ENCODE data around the gene HOXA13. TPM values are rescaled to one million over a fixed set of nuclear protein-coding genes. Genes with fewer than 3 reads are reported as not detected.

The HOXA13 gene
- total and polyA plus RNA-seq, 2 experiments from 2014 or later = 6.2 to 14.2 TPM

- no peaks in the 10 kb centered on the region for H3K36me3 ChIP-seq (replicated peaks; ENCODE audit: insufficient read depth, low read depth)
- H4K20me1 ChIP-seq (ENCODE audit: insufficient read depth, poor library complexity, severe bottlenecking) = no peaks in the 10 kb centered on the region
- peak overlapping the region; percentile 71 for H2AFZ ChIP-seq
- H3K27me3 ChIP-seq = peaks cover 91% of the 10 kb centered on the region
- 10% methylated on average over 18 of the region's 18 CpGs for WGBS (ENCODE audit: low lambda C conversion rate, missing lambda C conversion rate)
- no peak for TF ChIP-seq EZH2phosphoT487 (IDR thresholded peaks at IDR 0.05; ENCODE audit: low read depth, severe bottlenecking, unreplicated experiment)
- peak; percentile 46 for TF ChIP-seq EZH2 (IDR thresholded peaks at IDR 0.05; ENCODE audit: borderline replicate concordance)
- TF ChIP-seq, protein P1, sequence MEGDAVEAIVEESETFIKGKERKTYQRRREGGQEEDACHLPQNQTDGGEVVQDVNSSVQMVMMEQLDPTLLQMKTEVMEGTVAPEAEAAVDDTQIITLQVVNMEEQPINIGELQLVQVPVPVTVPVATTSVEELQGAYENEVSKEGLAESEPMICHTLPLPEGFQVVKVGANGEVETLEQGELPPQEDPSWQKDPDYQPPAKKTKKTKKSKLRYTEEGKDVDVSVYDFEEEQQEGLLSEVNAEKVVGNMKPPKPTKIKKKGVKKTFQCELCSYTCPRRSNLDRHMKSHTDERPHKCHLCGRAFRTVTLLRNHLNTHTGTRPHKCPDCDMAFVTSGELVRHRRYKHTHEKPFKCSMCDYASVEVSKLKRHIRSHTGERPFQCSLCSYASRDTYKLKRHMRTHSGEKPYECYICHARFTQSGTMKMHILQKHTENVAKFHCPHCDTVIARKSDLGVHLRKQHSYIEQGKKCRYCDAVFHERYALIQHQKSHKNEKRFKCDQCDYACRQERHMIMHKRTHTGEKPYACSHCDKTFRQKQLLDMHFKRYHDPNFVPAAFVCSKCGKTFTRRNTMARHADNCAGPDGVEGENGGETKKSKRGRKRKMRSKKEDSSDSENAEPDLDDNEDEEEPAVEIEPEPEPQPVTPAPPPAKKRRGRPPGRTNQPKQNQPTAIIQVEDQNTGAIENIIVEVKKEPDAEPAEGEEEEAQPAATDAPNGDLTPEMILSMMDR (IDR thresholded peaks at IDR 0.05; ENCODE audit: poor library complexity) = no peak
- no peaks in the 10 kb centered on the region for H3K9me3 ChIP-seq (ENCODE audit: low read depth)
- peak overlapping the region; percentile 52 for H3K27ac ChIP-seq
- no peaks in the 10 kb centered on the region for H3K9me2 ChIP-seq (replicated peaks; ENCODE audit: insufficient read depth)
- H3K4me2 ChIP-seq = peak overlapping the region; percentile 96
- peaks cover 11% of the 10 kb centered on the region for H3K79me2 ChIP-seq
- DNase-seq (ENCODE audit: low spot score) = no peak
- H3K4me3 ChIP-seq = peak overlapping the region; percentile 28
- H3K4me1 ChIP-seq (ENCODE audit: insufficient read depth) = peaks cover 14% of the 10 kb centered on the region
Observed at GRCh38 chr7:27240015-27240731, 40.3 kb upstream of the HOXA13 start.

DNA sequence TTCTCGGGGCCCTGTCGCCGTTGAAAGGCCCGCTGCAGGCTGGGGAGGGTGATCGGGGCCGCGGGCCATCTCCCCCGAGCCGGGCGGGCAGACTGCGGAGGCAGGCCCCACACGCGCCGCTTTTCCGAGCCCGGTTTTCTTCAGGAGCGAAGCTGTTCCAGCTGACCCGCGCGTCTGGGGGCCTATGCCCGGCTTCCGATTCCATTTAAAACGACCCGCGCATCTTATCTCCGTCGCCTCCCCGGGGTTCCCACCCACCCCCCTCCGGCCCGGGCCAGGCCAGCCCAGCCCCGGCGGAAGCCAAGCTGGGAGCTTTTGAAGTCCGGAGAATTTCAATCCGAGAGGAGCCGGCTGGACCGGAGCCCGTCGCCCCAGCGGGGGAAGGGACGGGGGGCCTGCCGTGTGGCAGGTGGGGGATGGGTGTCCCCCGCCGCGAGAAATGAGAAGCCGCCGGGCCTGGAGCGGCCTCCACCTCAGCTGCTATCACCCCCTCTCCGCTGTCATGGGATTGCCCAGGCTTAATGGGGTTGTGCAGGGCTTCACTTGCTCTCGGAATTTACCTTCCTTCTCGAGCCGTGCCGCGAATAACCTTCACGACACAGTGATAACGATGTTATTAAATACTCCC is 39.6 kb upstream of the HOXA13 start:
- WGBS (ENCODE audit: low lambda C conversion rate, missing lambda C conversion rate) = 1% methylated on average over 39 of the region's 55 CpGs
- Histone ChIP-seq H3K9me3 (ENCODE audit: low read depth) (no peaks in the 10 kb centered on the region), H3K36me3 (replicated peaks; ENCODE audit: insufficient read depth, low read depth) (no peaks in the 10 kb centered on the region), H3K27me3 (peaks cover 85% of the 10 kb centered on the region), H3K4me1 (ENCODE audit: insufficient read depth) (peaks cover 14% of the 10 kb centered on the region), H3K27ac (peak overlapping the region; percentile 52), H2AFZ (peak overlapping the region; percentile 71), H4K20me1 (ENCODE audit: insufficient read depth, poor library complexity, severe bottlenecking) (no peaks in the 10 kb centered on the region), H3K79me2 (peaks cover 11% of the 10 kb centered on the region), H3K4me3 (peak overlapping the region; percentile 28), H3K9me2 (replicated peaks; ENCODE audit: insufficient read depth) (no peaks in the 10 kb centered on the region), H3K4me2 (peak overlapping the region; percentile 96)
- TF ChIP-seq EZH2phosphoT487 (IDR thresholded peaks at IDR 0.05; ENCODE audit: low read depth, severe bottlenecking, unreplicated experiment) (peak; percentile 23), EZH2 (IDR thresholded peaks at IDR 0.05; ENCODE audit: borderline replicate concordance) (peak; percentile 34)
- TF ChIP-seq, protein P1 (IDR thresholded peaks at IDR 0.05; ENCODE audit: poor library complexity) = no peak
- DNase-seq (ENCODE audit: low spot score) = peak; percentile 39

DNA sequence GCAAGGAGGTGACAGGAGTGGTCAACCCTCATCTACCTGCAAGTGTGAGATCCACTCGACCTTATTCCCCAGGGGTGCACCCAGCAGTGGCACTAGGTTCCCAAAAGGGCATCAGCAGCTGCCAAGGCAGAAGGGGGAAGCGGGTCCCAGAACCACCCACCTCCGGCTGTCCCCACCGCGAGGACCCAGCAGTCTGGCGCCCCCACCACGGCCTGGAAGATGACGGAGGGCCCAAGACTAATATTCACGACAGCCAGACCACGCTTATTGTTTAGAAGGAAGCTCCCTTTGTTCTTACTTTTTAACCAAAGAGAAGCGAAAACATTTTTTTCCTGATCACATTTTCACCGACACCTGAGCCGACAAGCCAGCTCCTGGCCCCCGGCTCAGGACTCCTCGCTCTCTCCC is 39.1 kb upstream of the HOXA13 start:
- H3K4me2 ChIP-seq = peak overlapping the region; percentile 96

More for the DNA sequence above, 39.1 kb upstream of the HOXA13 start:
- no peak for DNase-seq (ENCODE audit: low spot score)
- H3K27me3 ChIP-seq = peaks cover 83% of the 10 kb centered on the region
- no peaks in the 10 kb centered on the region for H3K9me2 ChIP-seq (replicated peaks; ENCODE audit: insufficient read depth)
- H2AFZ ChIP-seq = peak overlapping the region; percentile 71
- peaks cover 14% of the 10 kb centered on the region for H3K4me1 ChIP-seq (ENCODE audit: insufficient read depth)
- no peaks in the 10 kb centered on the region for H4K20me1 ChIP-seq (ENCODE audit: insufficient read depth, poor library complexity, severe bottlenecking)
- no peaks in the 10 kb centered on the region for H3K36me3 ChIP-seq (replicated peaks; ENCODE audit: insufficient read depth, low read depth)
- peaks cover 11% of the 10 kb centered on the region for H3K79me2 ChIP-seq
- no peaks in the 10 kb centered on the region for H3K9me3 ChIP-seq (ENCODE audit: low read depth)
- WGBS (ENCODE audit: low lambda C conversion rate, missing lambda C conversion rate) = 25% methylated on average over 13 of the region's 15 CpGs
- TF ChIP-seq EZH2phosphoT487 (IDR thresholded peaks at IDR 0.05; ENCODE audit: low read depth, severe bottlenecking, unreplicated experiment) (no peak), EZH2 (IDR thresholded peaks at IDR 0.05; ENCODE audit: borderline replicate concordance) (peak; percentile 37)
- TF ChIP-seq, protein P1 (IDR thresholded peaks at IDR 0.05; ENCODE audit: poor library complexity) = no peak
- peak overlapping the region; percentile 52 for H3K27ac ChIP-seq
- peak overlapping the region; percentile 28 for H3K4me3 ChIP-seq

Data from hepatocyte (in vitro differentiated cells).